Thymus (tissue), 11 donors: ENCODE results near the gene CD226. TPM values are rescaled to one million over a fixed set of nuclear protein-coding genes. Genes with fewer than 3 reads are reported as not detected.

Experiments used
- DNase-seq, 9 donors: peaks; one replicate each; pipeline ENCODE4 v3.0.0-alpha.2; 2013; ENCODE audit warnings: low spot score in 9 of 9, low read depth in 6 of 9, missing footprints in 1 of 9
- H3K27ac ChIP-seq, 2 donors: one replicate each; pipeline ENCODE4 v1.5.1; 2013; ENCODE audit warnings: control low read depth in 1 of 2, low read depth in 1 of 2, low read length in 1 of 2, mild to moderate bottlenecking in 1 of 2, moderate library complexity in 1 of 2
- H3K27me3 ChIP-seq, 2 donors: one replicate each; pipeline ENCODE4 v1.5.1; 2013; ENCODE audit warnings: low read length in 1 of 2; ENCODE audit not compliant: control insufficient read depth in 2 of 2, insufficient read depth in 1 of 2
- H3K36me3 ChIP-seq, 2 donors: one replicate each; pipeline ENCODE4 v1.5.1; 2013; ENCODE audit warnings: low read length in 1 of 2, mild to moderate bottlenecking in 1 of 2, moderate library complexity in 1 of 2; ENCODE audit not compliant: control insufficient read depth in 2 of 2, insufficient read depth in 2 of 2
- H3K4me1 ChIP-seq, 2 donors: one replicate each; pipeline ENCODE4 v1.5.1; 2013; ENCODE audit warnings: low read length in 2 of 2; ENCODE audit not compliant: control insufficient read depth in 2 of 2, insufficient read depth in 2 of 2
- H3K4me3 ChIP-seq, 2 donors: one replicate each; pipeline ENCODE4 v1.5.1; 2013; ENCODE audit warnings: low read length in 2 of 2, control low read depth in 1 of 2, mild to moderate bottlenecking in 1 of 2
- H3K9me3 ChIP-seq, 2 donors: one replicate each; pipeline ENCODE4 v1.5.1; 2013; ENCODE audit warnings: low read length in 1 of 2, mild to moderate bottlenecking in 1 of 2; ENCODE audit not compliant: control insufficient read depth in 2 of 2, insufficient read depth in 1 of 2
- WGBS: extraction: QIAGEN DNeasy Blood & Tissue Kit; methylation state at CpG from one replicate; pipeline ENCODE4 v1.1.7; 2013; 5-methylcytosine and 5-hydroxymethylcytosine counted together
- polyA plus RNA-seq: library from polyadenylated mRNA; stranded (reverse); fragments of 200-250 nt; gene quantifications from one replicate; pipeline ENCODE4 v1.2.3, GENCODE V29; 2013
- total RNA-seq: library from RNA; stranded (reverse); fragments of 120-200 nt; gene quantifications from one replicate; pipeline ENCODE4 v1.2.4, GENCODE V29; 2013
- donor health status: healthy.

The CD226 gene
- total and polyA plus RNA-seq, 2 donors = 4.1 to 16.7 TPM

DNA sequence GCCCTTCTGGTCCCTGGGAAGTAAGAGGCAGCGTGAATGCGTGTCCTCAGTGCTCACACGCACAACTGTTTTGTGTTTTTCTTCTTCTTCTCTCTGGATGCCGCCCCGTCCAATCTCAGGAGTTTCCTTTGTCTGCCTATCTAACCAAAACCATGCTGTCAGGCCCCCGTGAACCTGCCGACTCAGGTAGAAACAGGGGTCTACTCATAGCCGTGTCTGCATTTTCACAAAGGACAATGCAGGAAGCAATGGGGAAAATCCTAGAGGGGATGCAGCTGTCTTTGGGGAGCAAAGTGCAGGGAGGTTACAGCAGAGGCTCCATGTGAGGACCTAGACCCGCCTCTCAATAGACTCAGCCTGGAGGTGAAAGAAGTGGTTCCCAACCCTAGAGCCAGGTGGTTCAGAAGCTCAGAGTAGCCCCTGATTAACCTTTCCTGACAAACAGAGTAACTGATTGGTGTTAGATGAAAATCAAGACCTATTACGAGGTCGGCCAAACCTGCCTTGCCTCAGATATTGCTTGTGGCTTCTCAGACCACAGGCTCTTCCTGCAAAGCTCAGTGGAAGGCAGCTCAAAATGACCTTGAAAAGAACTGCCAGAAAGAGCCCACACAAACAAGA, 49.3 kb downstream of the CD226 start:
- WGBS = 54% methylated on average over 11 of the region's 11 CpGs

DNA sequence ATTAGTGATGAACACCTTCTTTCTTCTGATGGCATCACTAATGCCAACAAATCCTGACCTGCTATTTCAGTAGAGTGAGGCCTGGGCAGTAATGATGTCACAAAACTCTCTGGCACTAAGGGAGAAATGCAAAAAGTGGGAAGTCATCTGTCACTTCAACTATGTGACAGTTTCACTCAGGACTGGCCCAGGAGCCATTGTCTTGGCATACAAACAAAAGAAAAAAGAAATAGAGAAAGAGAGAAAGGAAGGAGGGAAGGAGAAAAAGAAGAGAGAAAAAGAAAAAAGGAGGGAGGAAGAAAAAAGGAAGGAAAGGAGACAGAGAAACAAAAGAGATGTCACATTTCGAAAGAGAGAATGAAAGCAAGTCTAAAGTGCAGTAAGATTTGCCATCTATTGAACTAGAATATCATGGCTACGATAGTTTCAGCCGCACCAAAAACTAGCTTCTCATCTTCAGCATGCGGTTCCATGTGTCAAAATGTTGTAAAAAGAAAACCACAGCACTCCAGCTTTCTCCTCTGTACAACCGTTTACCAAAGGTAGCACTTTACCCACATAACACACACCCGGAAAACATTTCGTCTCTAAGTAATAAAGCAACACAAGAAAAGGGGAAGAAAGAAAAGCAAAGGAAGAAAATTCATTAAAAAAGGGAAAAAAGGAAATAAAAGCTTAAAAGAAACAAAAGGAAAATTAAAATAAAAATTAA, 50.1 kb downstream of the CD226 start:
- 54% methylated on average over 7 of the region's 7 CpGs for WGBS
- H3K27ac ChIP-seq = peak overlapping the region; percentile 5 to 77
- H3K4me1 ChIP-seq = peaks cover 11 to 30% of the 10 kb centered on the region in 2 donors
- peak; percentile 28 to 89 (median 57) for DNase-seq
- no peaks in the 10 kb centered on the region for H3K27me3 ChIP-seq
- no peaks in the 10 kb centered on the region for H3K36me3 ChIP-seq
- no peak overlapping the region for H3K4me3 ChIP-seq
- no peaks in the 10 kb centered on the region for H3K9me3 ChIP-seq

More for the DNA sequence above, 49.3 kb downstream of the CD226 start:
- Histone ChIP-seq H3K4me1 (peaks cover 11 to 30% of the 10 kb centered on the region in 2 donors), H3K4me3 (no peak overlapping the region), H3K27ac (peak overlapping the region in 1 of 2 donors; percentile 44), H3K27me3 (no peaks in the 10 kb centered on the region), H3K36me3 (peaks cover 0 to 2% of the 10 kb centered on the region in 2 donors), H3K9me3 (no peaks in the 10 kb centered on the region)
- peak in 6 of 9 donors; percentile 4 to 65 (median 16) for DNase-seq

DNA sequence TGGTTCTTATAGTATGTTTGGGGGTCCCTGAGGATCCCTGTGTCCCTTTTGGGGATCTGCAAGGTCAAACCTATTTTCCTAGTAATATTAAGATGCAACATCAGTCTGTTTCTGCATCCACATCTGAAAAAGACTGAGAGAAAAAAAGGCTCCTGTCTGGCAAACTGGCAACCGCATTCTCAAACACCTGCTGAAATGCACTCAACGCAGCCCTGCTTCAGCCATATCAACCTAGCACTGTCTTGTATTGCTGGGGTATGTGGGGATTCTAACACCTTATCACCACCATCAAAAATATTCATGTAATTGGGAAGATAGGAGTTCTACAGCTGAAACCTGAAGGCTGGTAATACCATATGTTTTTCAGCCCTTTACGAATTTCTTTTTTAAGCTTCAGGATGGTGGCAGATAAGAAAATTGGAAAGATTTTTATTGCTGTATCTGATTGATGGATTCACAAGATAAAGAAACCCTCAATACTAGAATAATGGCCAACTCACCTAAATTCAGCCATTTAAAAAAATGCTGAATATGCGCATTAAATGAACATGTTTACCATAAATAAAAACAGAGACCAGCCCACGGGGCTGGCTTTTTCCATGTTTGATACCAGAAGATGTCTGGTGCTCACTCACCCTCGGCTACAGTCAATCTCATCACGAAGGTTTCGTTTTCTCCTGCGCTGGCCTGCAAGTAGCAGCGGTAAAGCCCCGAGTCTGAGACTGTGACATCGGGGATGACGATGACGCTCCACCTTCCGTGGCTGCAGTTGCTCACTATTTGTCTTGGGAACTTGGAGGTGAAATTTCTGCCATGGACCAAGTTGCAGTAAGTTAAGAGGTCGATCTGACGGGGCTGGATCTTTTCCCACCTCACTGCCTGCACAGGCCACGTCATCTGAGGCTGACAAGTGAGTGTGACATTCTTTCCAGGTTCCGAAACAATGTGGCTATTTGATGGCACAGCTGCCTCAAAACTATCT, 52.3 kb downstream of the CD226 start:
- H3K4me3 ChIP-seq = no peak overlapping the region
- peak in 2 of 9 donors; percentile 23 to 55 for DNase-seq

DNA sequence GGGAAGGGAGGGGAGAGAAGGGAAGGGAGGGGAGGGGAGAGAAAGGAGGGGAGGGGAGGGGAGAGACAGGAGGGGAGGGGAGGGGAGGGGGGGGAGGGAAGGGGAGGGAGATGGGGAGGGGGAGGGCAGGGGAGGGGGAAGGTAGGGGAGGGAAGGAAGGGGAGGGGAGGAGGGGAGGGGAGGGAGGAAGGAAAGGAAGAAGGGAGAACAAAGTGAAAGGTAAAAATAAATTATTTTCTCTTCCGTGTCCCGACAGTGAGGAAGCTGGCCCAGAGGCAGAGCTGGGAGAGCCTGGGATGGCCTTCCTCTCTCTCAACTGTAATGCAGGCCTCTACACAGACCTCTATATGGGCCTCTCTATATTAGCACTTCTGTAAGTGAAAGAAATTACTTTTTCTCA, 53.2 kb downstream of the CD226 start:
- H3K4me3 ChIP-seq = no peak overlapping the region
- H3K4me1 ChIP-seq = peaks cover 11 to 30% of the 10 kb centered on the region in 2 donors
- WGBS = 94% methylated on average over 2 of the region's 2 CpGs
- DNase-seq = no peak
- no peak overlapping the region for H3K27ac ChIP-seq
- H3K9me3 ChIP-seq = no peaks in the 10 kb centered on the region
- H3K27me3 ChIP-seq = no peaks in the 10 kb centered on the region
- H3K36me3 ChIP-seq = peaks cover 0 to 2% of the 10 kb centered on the region in 2 donors

More for the DNA sequence above, 52.3 kb downstream of the CD226 start:
- peak overlapping the region in 1 of 2 donors; percentile 48 for H3K27ac ChIP-seq
- H3K4me1 ChIP-seq = peaks cover 11 to 30% of the 10 kb centered on the region in 2 donors
- H3K36me3 ChIP-seq = peaks cover 0 to 2% of the 10 kb centered on the region in 2 donors
- WGBS = 90% methylated on average over 19 of the region's 19 CpGs
- H3K27me3 ChIP-seq = no peaks in the 10 kb centered on the region
- H3K9me3 ChIP-seq = no peaks in the 10 kb centered on the region

DNA sequence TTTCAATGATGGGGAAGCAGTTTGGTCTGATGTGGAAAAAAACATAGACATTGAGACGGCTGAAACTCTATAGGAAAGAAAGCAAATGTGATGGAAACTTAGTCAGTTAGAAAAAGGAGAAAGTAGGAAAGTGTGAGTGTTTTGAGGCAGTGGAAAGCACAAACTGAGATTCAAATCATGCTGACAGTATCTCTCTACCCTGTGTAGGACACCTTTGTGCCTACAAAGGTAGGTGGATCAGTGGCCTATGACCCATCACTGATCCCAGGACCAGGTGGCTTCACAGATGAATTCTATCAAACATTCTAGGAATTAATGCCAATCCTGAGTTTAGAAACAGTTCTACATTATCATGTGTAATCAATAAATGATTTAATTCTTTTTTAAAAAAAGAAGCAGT, 57.1 kb downstream of the CD226 start:
- 93% methylated on average over 1 of the region's 1 CpG for WGBS
- H3K27ac ChIP-seq = no peak overlapping the region
- H3K4me1 ChIP-seq = peaks cover 0 to 8% of the 10 kb centered on the region in 2 donors

DNA sequence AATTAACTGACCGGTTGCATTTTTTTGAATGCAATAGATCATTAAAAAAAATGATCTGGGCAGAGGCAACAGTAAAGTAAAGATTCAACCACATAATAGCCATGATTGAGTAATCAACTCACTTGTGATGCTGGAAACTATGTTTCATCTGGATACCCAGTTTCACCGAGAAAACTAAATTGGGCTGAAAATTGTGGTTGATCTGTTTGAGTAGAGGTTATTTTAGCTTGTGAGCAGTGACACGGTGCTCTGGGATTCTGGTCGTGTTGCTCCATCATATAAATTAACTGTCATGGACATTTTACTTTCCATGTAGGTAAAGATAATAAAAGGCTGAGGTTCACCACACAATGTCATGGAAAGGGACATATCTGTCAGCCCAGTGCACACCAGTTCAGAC, 58.7 kb downstream of the CD226 start:
- Histone ChIP-seq H3K4me1 (no peaks in the 10 kb centered on the region), H3K36me3 (peaks cover 2 to 4% of the 10 kb centered on the region in 2 donors)
- WGBS = 94% methylated on average over 4 of the region's 4 CpGs

More for the DNA sequence above, 57.1 kb downstream of the CD226 start:
- H3K9me3 ChIP-seq = no peaks in the 10 kb centered on the region
- no peak for DNase-seq
- no peaks in the 10 kb centered on the region for H3K27me3 ChIP-seq
- no peak overlapping the region for H3K4me3 ChIP-seq
- H3K36me3 ChIP-seq = peaks cover 2 to 3% of the 10 kb centered on the region in 2 donors

DNA sequence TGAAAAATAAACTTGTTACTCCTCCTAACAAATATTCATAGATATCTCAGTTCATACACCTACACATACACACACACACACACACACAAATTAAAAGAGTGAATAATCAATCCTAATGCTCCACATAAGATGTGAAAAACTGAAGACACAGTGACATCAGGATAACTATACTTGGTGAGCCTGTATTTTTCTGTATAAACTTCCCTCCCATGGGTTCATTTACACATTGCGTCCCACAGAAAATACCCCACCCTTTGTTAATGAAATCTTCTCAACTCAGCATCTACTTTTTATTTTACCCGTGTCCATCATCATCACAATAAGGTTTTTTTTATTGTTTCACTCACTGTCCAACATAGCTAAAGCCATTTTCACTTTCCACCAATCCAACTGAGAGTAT, 60.4 kb downstream of the CD226 start:
- H3K4me3 ChIP-seq = no peak overlapping the region
- H3K36me3 ChIP-seq = peaks cover 2 to 4% of the 10 kb centered on the region in 2 donors
- WGBS = 96% methylated on average over 2 of the region's 2 CpGs
- no peaks in the 10 kb centered on the region for H3K27me3 ChIP-seq
- H3K4me1 ChIP-seq = no peaks in the 10 kb centered on the region
- no peaks in the 10 kb centered on the region for H3K9me3 ChIP-seq
- H3K27ac ChIP-seq = no peak overlapping the region
- no peak for DNase-seq

More for the DNA sequence above, 58.7 kb downstream of the CD226 start:
- no peak for DNase-seq
- Histone ChIP-seq H3K9me3 (no peaks in the 10 kb centered on the region), H3K27me3 (no peaks in the 10 kb centered on the region), H3K27ac (no peak overlapping the region), H3K4me3 (no peak overlapping the region)

DNA sequence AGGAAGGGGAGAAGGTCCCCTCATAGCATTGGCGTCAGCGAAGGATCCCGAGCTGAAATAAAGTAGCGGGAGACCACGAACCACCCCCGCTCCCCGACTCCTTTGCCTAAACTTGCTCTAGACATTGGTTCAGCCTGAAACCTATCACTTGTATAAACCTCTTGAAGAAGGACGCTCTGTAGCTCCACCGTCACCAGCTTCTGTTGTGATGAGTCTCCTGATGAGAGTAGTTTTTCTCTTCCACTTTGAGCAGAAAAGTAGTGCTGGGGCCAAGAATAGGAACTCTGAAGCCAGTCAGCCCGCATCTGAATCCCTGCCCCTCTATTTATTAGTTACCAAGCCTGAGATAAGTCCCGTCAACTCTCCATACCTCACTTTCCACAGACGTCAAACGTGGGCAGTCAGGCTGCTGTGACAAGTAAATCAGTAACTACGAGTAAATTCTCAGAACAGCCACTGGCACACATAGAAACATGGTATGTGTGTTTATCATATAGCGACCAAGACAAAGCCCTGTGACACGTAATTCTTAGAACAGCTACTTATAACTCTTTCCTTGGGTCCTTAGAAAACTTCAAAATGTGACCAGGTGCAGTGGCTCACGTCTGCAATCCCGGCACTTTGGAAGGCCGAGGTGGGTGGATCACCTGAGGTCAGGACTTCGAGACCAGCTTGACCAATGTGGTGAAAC, 61.7 kb downstream of the CD226 start:
- 96% methylated on average over 20 of the region's 20 CpGs for WGBS
- Histone ChIP-seq H3K27me3 (no peaks in the 10 kb centered on the region), H3K36me3 (peaks cover 0 to 4% of the 10 kb centered on the region in 2 donors), H3K9me3 (no peaks in the 10 kb centered on the region), H3K4me3 (no peak overlapping the region), H3K4me1 (no peaks in the 10 kb centered on the region), H3K27ac (no peak overlapping the region)
- DNase-seq = no peak
